GM12874 (cell line): ENCODE results near the gene PLCL2.

Experiments
- TF ChIP-seq, protein P1 (sequence below): IDR thresholded peaks from 2 replicates; pipeline ENCODE4 v1.5.1; 2011; ENCODE audit warnings: low read depth, mild to moderate bottlenecking, control low read depth, low read length, moderate library complexity; ENCODE audit not compliant: insufficient read depth

Gene PLCL2

DNA sequence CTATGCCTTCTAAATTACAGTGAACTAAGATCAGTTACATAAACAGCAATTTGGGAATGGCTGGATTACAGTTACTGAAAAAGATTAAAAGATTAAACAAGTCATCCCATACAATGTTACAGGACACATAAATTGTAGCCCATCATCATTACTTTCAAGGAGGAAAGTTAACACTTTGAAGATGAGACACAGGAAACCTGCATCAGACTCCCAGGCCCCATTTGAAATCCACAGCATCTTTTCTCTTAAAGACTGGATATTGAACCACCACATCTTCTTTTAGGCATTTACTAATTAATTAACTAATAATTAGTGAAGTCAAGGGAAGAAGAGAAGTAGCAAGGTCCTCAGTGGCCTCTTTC is 170.2 kb downstream of the PLCL2 start:
- TF ChIP-seq, protein P1, sequence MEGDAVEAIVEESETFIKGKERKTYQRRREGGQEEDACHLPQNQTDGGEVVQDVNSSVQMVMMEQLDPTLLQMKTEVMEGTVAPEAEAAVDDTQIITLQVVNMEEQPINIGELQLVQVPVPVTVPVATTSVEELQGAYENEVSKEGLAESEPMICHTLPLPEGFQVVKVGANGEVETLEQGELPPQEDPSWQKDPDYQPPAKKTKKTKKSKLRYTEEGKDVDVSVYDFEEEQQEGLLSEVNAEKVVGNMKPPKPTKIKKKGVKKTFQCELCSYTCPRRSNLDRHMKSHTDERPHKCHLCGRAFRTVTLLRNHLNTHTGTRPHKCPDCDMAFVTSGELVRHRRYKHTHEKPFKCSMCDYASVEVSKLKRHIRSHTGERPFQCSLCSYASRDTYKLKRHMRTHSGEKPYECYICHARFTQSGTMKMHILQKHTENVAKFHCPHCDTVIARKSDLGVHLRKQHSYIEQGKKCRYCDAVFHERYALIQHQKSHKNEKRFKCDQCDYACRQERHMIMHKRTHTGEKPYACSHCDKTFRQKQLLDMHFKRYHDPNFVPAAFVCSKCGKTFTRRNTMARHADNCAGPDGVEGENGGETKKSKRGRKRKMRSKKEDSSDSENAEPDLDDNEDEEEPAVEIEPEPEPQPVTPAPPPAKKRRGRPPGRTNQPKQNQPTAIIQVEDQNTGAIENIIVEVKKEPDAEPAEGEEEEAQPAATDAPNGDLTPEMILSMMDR: no peak

DNA sequence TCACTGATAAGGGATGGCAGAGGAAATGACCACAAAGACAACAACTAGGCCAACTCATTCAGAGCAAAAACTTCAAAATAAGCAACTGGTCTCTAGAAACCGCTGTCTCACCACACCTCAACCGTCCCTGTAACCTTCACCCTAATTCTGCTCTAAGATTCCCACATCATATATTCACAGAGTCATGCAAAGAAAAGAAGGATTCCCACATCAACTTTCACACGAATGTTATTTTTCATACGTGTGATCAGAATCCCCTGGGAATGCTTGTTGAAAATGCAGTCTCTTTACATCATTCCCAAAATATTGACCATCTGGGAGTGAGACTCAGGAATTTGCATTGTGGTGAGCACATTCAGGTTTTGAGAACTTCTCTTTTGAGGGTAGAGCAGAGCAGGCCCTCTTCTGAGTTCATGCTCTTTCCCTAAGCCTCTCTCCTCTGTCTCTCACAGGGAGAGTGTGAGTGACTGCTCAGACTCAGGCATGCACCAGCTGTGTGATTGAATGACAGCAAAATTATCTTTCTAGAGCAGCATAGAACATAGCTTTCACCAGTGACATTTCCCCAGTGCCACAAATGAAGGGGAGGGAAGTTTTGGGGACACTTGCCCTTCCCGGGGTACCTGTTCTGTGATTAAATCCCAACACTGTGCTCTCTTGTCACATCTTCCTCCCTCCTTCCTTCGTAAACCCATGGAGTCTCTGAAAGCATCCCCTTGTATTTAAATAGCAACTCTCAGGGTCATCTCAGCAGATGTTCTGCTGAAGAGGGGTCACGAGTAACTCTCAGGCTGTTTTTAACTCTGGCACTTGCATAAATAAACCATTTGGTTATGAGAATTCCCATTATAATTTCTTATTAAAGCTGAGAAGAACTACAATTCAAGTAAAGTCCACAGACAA is 170.9 kb downstream of the PLCL2 start:
- TF ChIP-seq, protein P1: no peak

DNA sequence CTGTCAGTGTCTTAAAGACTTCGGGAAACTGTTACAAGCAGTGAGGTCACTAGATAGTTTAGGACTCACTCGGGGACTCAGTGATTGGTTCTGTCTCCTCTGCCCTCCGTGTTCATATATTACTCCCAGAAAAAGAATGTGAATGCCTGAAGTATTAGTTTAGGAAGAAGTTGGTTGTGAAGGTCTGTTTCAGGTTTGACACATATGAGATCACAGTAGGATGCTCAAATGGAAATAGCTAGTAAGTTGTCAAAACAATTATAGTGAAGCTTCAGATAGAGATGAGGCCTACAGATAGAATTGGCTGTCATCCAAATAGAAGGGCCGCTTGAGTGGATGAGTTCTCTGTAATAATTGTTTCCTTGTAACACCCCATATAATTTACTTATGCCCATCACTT is 172.6 kb downstream of the PLCL2 start:
- TF ChIP-seq, protein P1: no peak

DNA sequence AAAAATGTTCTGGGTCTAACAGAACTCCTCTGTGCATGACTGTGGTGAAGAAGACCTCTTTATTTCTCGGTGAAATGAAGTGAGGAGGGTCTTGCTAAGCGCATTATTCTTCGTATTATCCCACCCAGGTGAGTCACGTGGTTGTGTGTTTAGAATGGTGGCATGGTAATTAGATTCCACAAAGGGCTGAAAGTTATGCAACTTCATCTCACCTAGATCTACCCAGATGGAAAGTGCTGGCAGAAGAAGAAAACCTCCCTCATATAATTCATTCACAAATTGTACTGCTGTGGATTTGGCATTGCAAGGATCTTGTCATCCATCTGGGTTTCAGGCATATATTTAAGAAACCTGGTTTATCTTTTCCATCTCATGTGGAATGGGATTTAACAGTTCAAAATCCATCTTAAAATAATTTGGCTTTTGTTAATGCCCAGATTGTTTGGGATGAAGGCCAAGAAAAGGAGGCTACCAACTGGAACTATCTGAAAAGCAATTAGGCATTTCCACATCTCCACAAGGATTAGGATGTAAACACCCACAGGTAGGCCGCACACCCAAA is 175.3 kb downstream of the PLCL2 start:
- TF ChIP-seq, protein P1: no peak

DNA sequence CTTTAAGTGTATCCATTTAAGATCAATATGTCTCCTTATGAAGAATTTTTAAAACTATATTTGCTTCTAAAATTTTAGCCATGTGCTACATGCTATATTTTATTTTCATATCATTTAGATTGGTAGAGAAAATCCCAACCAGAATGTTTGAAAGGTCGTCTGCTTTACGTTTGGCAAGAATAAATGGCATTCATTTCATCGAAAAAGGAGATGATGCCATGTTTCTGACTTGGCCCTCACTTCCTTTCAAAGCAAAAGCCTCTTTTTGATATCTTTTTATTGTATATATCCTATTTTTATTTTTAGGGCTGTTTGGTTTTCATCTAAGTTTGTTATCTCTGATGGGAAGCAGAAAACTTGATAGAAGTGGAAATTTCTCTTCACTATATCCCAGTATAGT is 176.2 kb downstream of the PLCL2 start:
- TF ChIP-seq, protein P1: no peak

DNA sequence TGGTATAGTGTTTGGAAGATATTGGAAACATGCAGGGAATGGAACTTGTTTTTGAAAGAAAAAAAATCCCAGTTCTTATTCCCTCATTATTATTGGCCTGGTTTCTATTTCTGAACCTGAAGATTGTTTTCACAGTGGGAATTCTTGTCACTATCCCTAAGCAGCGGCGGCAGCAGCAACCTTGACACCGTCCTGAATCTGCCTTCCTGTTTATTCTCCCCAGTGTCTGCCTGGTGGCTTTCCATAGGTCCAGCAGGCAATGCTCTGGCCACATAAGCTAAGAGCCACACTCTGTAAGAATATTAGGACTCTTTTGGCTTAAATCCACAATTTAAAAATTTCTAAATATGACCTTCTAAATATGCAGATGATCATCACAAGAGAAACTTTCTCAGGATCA is 178.0 kb downstream of the PLCL2 start:
- TF ChIP-seq, protein P1: no peak

DNA sequence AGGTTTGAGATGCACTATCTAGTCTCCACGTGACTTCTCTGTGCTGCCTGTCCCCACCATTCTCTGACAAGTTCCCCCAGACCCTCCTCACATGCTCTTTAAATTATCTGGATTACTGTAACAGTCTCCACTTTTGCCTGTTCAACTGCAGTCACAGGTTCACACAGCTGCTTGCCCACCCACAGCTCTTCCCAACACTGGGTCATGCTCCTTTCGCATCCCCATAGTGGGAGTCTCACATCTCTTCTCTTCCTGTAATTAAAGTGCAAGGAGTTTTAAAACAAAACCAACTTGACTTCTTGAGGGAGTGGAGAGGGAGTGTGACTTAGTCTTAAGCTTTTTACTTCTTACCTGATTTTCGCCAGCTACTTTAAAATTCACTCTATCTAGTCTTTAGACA is 178.8 kb downstream of the PLCL2 start:
- TF ChIP-seq, protein P1: no peak
